Breast epithelium (tissue), 3 donors: ENCODE data around the gene TRPV6.

ENCODE experiments used
- CTCF ChIP-seq, 3 donors: fragments of 450-650 bp; IDR thresholded peaks; one replicate each; pipeline ENCODE4 v1.5.1; 2016 to 2017; ENCODE audit warnings: antibody characterized with exemption in 3 of 3, mild to moderate bottlenecking in 3 of 3, moderate library complexity in 3 of 3
- POLR2A ChIP-seq: fragments of 450-650 bp; IDR thresholded peaks from one replicate; pipeline ENCODE4 v1.6.1; 2016; ENCODE audit warnings: antibody characterized with exemption, mild to moderate bottlenecking, moderate library complexity
- POLR2AphosphoS5 ChIP-seq, 3 donors: sonication (generic); formaldehyde crosslinking; IDR thresholded peaks; one replicate each; pipeline ENCODE4 v1.6.1; 2017; ENCODE audit warnings: antibody characterized with exemption in 3 of 3

GRCh38 chr7:142873281-142873784 is 12.2 kb downstream of the TRPV6 start:
- TF ChIP-seq CTCF (IDR thresholded peaks at IDR 0.05), result peak in 2 of 3 donors; percentile 30 to 40
- TF ChIP-seq POLR2AphosphoS5 (IDR thresholded peaks at IDR 0.05), result no peak
- no peak for TF ChIP-seq POLR2A
